Measurements from ENCODE around the gene STAT4.

STAT4 gene

DNA sequence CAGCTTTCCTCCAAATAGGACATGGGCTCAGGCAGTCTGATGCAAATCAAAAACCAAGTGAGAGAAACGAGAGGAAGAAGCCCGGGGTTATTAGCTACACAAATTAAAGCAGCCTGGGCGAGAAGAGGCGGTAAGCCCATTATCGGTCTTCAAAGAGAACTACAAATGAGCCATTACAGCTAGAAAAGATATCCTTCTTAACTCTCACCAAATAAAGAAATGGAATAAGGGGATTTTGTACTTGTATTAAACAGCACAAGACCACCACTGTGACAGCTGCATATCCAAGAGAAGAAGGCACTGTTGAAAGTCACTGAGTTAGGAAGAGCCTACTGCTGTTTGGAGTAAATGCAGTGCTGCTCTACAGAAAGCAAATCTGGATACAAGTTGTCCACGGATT, 169.5 kb downstream of the STAT4 start:
- DNase-seq (ENCODE audit: extremely low spot score, insufficient read length, low read depth) (no peak), FAIRE-seq (no peak)

DNA sequence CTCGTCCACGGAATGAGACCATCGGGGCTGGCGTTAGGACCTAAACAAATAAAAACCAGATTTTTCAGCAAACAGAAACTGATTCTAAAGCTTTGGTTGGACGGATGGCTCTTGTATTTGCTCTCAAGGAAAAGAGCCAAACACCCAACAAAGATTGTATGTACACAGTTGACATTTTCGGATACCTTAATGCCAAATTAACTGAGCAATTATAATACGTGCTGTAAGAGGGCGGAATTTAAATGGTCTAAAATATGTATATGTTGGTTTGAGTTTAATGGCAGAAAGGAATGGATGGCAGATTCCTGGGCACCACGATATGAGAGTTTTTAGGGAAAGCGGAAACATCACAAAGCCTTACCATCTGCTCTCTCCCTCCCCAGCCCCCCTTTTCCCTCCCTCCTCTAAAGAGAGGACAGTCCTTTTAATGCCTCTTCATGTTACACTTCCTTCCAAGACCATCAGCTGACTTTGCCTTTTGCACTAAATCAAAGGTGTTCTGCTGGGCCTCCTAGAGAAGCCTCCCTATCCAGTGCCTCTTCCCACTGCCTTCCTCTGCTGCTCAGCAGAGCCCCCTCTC, 170.1 kb downstream of the STAT4 start:
- FAIRE-seq (no peak), DNase-seq (ENCODE audit: extremely low spot score, insufficient read length, low read depth) (no peak)

DNA sequence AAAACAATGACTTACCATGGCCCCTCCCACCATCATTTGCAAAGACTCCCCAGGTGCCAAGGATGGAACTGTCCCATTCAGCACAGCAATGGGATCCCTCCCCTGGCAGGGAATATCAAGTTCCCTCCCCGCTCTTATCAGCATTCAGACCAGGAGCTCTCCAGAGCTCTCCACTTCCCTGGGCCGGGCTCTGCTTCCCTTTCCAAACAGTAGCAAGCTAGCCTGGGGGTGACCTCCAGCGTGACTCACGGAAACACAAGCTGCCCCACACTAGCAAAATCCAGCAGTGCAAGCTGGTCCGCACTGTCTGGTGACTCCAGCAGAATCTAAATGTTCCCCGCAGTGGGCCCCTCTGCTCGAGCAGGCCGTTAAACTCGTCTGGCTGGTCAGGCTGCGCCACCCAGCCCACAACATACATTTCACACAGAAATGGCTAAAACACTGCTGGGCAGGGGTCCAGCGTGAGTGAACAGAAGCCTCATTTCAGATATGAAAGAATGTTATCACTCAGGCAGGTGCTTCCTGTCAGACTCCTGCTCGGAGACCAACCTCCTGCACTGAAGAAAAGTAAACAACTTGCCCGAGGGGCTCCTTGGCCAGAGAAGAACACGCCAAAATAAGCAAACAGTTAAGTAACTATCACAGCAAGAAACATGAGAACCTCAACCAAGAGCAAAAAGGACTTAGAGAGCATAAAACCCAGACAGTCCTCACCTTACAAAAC, 170.7 kb downstream of the STAT4 start:
- FAIRE-seq (no peak), DNase-seq (ENCODE audit: extremely low spot score, insufficient read length, low read depth) (no peak)
